ENCODE measurements around the gene PCDHGB3.
"Not testable (repeated sequence)": the region's sequence is repeated elsewhere in the genome, so short reads cannot be mapped to it uniquely, and the experiment has no call there.

PCDHGB3 gene

DNA sequence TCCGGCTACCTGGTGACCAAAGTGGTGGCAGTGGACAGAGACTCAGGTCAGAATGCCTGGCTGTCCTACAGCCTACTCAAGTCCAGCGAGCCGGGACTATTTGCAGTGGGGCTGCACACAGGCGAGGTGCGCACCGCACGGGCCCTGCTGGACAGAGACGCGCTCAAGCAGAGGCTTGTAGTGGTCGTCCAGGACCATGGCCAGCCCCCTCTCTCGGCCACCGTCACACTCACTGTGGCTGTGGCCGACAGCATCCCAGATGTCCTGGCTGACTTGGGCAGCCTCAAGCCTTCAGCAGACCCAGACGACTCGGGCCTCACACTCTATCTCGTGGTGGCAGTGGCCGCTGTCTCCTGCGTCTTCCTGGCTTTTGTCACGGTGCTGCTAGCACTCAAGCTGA is 13.1 kb upstream of the PCDHGB3 start:
- DNase-seq (ENCODE audit: low read depth in 2 of 2) = no peak

DNA sequence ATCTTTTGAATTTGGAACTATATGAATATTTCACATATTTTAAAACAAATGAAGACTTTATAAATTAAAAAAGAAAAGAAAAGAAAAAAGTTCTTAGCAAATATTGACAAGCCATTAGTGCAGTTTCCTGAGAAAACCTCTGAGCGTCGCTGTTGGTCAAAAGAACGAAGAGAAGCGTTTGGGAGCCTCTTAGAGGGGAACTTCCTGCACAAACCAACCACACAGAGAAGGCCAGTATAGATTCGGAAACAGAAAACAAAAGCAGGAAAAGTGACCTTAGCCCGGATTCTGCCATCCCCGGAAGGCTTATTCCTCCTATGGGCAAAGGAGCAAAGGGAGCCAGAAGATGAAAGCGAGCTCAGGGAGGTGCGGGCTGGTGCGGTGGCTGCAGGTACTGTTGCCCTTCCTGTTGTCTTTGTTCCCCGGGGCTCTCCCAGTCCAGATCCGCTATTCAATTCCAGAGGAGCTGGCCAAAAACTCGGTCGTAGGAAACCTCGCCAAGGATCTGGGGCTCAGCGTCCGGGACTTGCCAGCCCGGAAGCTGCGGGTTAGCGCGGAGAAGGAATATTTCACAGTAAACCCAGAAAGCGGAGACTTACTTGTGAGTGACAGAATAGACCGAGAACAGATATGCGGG is 10.1 kb upstream of the PCDHGB3 start, which contains the start of gene PCDHGB2:
Gene PCDHGB2 (plus strand): TSS at position 205 of the 637 bp plus-strand sequence. CDS start 142 bp downstream, at position 347.
- no peak for DNase-seq (ENCODE audit: low read depth in 2 of 2)

DNA sequence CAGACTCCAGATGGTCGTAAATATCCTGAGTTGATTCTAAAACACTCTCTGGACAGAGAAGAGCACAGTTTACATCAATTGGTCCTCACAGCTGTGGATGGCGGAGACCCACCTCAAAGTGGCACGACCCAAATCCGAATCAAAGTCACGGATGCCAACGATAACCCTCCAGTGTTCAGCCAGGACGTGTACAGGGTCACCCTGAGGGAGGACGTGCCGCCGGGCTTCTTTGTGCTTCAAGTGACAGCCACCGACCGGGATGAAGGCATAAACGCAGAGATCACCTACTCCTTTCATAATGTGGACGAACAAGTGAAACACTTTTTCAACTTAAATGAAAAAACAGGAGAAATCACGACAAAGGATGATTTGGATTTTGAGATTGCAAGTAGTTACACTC is 9.4 kb upstream of the PCDHGB3 start:
- no peak for DNase-seq (ENCODE audit: low read depth in 2 of 2)

DNA sequence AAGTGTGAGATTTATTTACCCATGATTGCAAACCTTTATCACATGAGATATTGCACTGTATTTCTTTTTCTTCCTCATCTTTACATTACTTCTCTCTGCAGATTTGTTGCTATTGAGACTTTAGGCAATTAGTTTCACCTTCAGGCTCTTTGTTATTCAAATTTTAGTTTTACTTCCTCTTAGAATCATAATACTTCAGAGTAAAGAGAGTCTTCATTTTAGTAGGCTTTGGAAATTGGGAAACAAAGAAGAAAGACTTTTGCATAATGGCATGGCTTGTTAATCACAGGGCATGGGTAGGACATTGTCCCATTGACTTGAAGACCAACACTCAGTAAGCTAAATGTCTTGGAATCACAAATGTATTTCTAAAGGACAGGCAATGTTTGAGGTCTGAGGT is 7.3 kb upstream of the PCDHGB3 start:
- DNase-seq (ENCODE audit: low read depth in 2 of 2) = no peak

DNA sequence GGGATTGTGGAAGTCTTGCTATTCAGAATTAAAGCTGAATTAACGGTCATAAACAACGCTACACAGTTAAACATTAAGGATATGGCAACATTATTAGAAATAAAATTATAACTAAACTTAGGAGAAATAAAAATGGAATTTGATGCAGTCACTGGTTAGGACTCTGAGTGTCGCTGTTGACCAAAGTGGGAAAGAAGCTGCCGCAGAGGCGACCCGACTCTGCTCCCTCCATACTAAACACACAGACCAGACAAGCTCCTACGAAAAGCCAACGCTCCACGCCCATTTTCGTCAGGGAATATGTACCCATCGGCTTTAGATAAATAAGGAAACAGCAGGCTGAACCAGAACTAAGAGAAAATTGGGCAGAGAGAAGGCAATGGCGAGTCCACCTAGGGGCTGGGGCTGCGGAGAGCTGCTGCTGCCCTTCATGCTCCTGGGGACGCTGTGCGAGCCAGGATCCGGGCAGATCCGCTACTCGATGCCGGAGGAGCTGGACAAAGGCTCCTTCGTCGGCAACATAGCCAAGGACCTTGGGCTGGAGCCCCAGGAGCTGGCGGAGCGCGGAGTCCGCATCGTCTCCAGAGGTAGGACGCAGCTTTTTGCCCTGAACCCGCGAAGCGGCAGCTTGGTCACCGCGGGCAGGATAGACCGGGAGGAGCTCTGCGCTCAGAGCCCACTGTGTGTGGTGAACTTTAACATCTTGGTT is 5.9 kb upstream of the PCDHGB3 start, which contains the start of gene PCDHGA5:
Gene PCDHGA5 (plus strand): TSS at position 211 of the 709 bp plus-strand sequence. CDS start 169 bp downstream, at position 380.
- DNase-seq (ENCODE audit: low read depth in 2 of 2) = no peak

DNA sequence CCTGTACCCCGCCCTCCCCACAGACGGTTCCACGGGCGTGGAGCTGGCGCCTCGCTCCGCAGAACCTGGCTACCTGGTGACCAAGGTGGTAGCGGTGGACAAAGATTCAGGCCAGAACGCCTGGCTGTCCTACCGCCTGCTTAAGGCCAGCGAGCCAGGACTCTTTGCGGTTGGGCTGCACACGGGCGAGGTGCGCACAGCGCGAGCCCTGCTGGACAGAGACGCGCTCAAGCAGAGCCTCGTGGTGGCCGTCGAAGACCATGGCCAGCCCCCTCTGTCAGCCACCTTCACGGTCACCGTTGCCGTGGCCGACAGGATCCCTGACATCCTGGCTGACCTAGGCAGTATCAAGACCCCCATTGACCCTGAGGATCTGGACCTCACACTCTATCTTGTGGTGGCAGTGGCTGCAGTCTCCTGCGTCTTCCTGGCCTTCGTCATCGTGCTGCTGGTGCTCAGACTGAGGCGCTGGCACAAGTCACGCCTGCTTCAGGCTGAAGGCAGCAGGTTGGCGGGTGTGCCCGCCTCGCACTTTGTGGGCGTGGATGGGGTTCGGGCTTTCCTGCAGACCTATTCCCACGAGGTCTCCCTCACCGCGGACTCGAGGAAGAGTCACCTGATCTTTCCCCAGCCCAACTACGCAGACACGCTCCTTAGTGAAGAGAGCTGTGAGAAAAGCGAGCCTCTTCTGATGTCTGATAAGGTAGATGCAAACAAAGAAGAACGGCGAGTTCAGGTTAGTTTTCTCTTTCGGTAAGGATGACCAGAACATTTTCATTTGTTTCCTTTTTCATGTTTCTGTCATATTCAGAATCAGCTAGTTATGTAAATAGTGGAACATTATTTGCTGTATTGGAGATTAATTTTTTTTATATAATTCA is 3.8 kb upstream of the PCDHGB3 start:
- DNase-seq (ENCODE audit: low read depth in 2 of 2) = no peak

DNA sequence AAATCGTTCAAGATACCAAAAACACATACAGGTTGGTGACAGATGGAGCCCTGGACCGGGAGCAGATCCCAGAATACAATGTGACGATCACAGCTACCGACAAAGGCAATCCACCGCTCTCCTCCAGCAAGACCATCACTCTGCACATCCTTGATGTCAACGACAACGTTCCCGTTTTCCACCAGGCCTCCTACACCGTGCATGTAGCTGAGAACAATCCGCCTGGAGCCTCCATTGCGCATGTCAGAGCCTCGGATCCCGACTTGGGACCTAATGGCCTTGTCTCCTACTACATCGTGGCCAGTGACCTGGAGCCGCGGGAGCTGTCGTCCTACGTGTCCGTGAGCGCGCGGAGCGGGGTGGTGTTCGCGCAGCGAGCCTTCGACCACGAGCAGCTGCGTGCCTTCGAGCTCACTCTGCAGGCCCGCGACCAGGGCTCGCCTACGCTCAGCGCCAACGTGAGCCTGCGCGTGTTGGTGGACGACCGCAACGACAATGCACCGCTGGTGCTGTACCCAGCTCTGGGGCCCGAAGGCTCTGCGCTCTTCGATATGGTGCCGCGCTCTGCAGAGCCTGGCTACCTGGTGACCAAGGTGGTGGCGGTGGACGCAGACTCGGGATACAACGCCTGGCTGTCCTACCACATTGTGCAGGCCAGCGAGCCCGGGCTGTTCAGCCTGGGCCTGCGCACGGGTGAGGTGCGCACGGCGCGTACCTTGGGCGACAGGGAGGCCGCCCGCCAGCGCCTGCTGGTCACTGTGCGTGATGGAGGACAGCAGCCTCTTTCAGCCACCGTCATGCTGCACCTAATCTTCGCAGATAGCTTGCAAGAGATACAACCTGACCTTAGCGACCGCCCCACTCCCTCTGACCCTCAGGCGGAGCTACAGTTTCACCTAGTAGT is 1.8 kb downstream of the PCDHGB3 start:
- DNase-seq (ENCODE audit: low read depth in 2 of 2) = no peak

DNA sequence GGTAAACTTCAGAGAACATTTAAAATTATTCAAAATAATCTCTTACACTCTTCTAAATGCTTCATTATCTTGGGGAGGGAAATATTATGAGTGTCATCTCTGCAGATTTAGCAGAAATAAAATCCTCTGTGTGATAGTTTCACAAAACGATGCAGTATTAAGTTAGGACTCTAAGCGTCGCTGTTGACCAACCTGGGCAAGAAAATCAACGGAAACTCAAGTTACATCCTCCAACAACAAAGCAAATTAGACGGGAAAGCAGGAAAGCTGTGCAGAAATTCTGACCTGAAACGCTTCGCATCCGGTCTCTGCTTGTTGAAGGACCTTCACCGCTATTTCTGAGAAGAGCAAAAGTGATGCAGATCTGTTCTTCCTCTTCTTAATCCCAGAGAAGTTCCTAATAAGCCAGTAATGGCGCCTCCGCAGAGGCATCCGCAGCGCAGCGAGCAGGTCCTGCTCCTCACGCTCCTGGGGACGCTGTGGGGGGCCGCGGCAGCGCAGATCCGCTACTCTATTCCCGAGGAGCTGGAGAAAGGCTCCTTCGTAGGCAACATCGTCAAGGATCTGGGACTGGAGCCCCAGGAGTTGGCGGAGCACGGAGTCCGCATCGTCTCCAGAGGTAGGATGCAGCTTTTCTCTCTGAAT is 3.8 kb downstream of the PCDHGB3 start, which contains the start of gene PCDHGA6:
Gene PCDHGA6 (plus strand): TSS at position 219 of the 645 bp plus-strand sequence. CDS start 193 bp downstream, at position 412.
- DNase-seq (ENCODE audit: low read depth in 2 of 2) = no peak

DNA sequence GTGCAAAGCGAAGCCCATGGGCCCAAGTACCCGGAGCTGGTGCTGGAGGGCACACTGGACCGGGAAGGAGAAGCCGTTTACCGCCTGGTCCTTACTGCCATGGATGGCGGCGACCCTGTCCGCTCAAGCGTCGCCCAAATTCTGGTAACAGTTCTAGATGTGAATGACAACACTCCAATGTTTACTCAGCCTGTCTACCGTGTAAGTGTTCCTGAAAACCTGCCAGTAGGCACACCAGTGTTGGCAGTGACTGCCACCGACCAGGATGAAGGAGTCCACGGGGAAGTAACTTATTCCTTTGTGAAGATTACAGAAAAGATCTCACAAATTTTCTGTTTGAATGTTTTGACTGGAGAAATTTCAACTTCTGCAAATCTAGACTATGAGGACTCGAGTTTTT is 4.6 kb downstream of the PCDHGB3 start:
- DNase-seq (ENCODE audit: low read depth in 2 of 2) = no peak

DNA sequence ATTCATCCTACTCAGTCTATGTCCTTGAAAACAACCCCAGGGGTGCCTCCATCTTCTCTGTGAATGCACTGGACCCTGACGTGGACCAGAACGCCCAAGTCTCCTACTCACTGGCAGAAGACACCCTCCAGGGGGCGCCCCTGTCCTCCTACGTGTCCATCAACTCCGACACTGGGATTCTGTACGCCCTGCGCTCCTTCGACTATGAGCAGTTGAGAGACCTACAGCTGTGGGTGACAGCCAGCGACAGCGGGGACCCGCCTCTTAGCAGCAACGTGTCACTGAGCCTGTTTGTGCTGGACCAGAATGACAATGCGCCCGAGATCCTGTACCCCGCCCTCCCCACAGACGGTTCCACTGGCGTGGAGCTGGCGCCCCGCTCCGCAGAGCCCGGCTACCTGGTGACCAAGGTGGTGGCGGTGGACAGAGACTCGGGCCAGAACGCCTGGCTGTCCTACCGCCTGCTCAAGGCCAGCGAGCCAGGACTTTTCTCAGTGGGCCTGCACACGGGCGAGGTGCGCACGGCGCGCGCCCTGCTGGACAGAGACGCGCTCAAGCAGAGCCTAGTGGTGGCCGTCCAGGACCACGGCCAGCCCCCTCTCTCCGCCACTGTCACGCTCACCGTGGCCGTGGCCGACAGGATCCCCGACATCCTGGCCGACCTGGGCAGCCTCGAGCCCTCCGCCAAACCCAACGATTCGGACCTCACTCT is 5.6 kb downstream of the PCDHGB3 start:
- DNase-seq (ENCODE audit: low read depth in 2 of 2) = not testable (repeated sequence)

DNA sequence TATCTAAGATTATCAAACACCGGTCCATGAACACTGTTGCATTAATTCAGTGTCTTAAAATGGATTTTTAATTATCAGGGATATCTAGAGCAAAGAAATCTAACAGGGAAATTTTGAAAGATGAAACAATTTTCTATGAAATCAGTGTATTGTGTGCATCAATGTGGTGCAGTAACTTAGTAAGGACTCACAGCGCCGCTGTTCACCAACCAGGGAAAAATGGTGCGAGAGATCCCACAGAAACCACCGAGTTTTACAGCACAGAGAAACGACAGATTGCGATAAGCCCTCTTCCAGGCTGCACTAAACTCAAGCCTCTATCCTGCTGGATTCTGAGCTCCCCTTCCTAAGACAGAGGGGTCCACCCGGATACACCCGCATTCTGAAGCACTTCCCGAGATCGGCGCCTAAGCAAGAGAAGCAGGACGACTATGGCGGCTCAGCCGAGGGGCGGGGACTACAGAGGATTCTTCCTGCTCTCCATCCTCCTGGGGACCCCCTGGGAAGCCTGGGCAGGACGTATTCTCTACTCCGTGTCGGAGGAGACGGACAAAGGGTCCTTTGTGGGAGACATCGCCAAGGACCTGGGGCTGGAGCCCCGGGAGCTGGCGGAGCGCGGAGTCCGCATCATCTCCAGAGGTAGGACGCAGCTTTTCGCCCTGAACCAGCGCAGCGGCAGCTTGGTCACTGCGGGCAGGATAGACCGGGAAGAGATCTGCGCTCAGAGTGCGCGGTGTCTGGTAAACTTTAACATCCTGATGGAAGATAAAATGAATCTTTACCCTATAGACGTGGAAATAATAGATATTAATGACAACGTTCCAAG is 12.6 kb downstream of the PCDHGB3 start, which contains the start of gene PCDHGA7:
Gene PCDHGA7 (plus strand): TSS at position 274 of the 826 bp plus-strand sequence. CDS start 158 bp downstream, at position 432.
- DNase-seq (ENCODE audit: low read depth in 2 of 2) = no peak

DNA sequence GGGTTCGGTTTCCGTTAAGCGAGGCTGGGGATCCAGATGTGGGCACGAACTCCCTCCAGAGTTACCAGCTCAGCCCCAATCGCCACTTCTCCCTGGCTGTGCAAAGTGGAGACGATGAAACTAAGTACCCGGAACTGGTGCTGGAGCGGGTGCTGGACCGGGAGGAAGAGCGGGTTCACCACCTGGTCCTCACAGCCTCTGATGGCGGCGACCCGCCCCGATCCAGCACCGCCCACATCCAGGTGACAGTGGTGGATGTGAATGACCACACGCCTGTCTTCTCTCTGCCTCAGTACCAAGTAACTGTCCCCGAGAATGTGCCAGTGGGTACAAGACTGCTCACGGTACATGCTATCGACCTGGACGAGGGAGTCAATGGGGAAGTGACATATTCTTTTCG is 13.3 kb downstream of the PCDHGB3 start:
- no peak for DNase-seq (ENCODE audit: low read depth in 2 of 2)

DNA sequence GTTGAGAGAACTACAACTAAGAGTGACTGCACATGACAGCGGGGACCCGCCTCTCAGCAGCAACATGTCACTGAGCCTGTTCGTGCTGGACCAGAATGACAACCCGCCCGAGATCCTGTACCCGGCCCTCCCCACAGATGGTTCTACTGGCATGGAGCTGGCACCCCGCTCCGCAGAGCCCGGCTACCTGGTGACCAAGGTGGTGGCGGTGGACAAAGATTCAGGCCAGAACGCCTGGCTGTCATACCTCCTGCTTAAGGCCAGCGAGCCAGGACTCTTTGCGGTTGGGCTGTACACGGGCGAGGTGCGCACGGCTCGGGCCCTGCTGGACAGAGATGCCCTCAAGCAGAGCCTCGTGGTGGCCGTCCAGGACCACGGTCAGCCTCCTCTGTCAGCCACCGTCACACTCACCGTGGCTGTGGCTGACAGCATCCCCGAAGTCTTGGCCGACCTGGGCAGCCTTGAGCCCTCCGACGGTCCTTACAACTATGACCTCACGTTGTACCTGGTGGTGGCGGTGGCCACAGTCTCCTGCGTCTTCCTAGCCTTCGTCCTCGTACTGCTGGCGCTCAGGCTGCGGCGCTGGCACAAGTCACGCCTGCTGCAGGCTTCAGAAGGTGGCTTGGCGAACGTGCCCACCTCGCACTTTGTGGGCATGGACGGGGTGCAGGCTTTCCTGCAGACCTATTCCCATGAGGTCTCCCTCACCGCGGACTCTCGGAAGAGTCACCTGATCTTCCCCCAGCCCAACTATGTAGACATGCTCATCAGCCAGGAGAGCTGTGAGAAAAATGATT is 14.6 kb downstream of the PCDHGB3 start:
- DNase-seq (ENCODE audit: low read depth in 2 of 2) = no peak

DNA sequence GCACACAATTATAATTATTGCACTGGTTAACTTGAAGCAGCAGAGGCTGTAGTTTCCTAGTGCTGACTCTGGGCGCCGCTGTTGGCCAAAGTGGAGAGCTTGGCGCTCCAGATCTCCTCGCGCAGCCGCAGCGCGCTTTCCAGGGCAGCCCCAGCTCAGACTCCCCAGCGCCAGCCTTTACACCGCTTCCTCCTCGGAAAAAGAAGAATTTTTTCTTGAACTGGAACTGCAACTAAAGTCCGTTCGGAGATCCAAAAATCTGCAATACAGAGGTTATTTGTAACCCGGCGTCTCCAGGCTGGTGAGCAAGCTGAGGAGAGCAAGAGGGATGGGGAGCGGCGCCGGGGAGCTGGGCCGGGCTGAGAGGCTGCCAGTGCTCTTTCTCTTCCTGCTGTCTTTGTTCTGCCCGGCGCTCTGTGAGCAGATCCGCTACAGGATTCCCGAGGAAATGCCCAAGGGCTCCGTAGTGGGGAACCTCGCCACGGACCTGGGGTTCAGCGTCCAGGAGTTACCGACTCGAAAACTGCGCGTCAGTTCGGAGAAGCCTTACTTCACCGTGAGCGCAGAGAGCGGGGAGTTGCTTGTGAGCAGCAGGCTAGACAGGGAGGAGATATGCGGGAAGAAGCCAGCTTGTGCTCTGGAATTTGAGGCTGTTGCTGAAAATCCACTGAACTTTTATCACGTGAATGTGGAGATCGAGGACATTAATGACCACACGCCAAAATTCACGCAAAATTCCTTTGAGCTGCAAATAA is 17.7 kb downstream of the PCDHGB3 start, which contains the start of gene PCDHGB4:
Gene PCDHGB4 (plus strand): TSS at position 142 of the 755 bp plus-strand sequence. CDS start 187 bp downstream, at position 329.
- DNase-seq (ENCODE audit: low read depth in 2 of 2) = not testable (repeated sequence)

DNA sequence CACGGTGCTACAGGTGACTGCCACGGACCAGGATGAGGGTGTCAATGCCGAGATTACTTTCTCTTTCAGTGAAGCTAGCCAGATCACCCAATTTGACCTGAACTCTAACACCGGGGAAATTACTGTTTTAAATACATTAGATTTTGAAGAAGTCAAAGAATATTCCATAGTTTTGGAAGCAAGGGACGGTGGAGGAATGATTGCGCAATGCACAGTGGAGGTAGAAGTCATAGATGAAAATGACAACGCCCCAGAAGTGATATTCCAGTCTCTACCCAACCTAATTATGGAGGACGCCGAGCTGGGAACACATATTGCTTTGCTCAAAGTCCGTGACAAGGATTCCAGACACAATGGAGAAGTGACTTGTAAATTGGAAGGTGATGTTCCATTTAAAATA is 18.6 kb downstream of the PCDHGB3 start:
- no peak for DNase-seq (ENCODE audit: low read depth in 2 of 2)

DNA sequence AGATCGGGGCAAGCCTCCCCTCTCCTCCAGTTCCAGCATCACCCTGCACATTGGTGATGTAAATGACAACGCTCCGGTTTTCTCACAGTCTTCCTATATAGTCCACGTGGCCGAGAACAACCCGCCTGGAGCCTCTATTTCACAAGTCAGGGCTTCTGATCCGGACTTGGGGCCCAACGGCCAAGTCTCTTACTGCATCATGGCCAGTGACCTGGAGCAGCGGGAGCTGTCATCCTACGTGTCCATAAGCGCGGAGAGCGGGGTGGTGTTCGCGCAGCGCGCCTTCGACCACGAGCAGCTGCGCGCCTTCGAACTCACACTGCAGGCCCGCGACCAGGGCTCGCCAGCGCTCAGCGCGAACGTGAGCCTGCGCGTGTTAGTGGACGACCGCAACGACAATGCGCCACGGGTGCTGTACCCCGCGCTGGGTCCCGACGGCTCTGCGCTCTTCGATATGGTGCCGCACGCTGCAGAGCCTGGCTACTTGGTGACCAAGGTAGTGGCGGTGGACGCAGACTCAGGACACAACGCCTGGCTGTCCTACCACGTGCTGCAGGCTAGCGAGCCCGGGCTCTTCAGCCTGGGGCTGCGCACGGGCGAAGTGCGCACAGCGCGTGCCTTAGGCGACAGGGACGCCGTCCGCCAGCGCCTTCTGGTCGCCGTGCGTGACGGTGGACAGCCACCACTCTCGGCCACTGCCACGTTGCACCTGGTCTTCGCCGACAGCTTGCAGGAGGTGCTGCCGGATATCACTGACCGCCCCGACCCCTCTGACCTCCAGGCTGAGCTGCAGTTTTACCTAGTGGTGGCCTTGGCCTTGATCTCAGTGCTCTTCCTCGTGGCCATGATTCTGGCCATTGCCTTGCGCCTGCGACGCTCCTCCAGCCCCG is 19.4 kb downstream of the PCDHGB3 start:
- DNase-seq (ENCODE audit: low read depth in 2 of 2) = no peak

All from stimulated activated CD4-positive, alpha-beta T cell treated with anti-CD3 and anti-CD28 coated beads, Interleukin-15, amount 100 ng/mL, for 48 hours (primary cell).